GM18498 (cell line): ENCODE measurements around the gene SRMS.

Experiments used
- ATAC-seq: cut with Tn5 transposase; IDR thresholded peaks from one replicate; pipeline ENCODE4 v1.9.1; 2021; ENCODE audit warnings: mild to moderate bottlenecking, moderate library complexity; ENCODE audit not compliant: unreplicated experiment

Gene SRMS

GRCh38 chr20:63504642-63505041 lies 42.9 kb downstream of the SRMS start:
- ATAC-seq = no peak

GRCh38 chr20:63503524-63503923 lies 44.0 kb downstream of the SRMS start:
- no peak for ATAC-seq

GRCh38 chr20:63502671-63503172 lies 44.8 kb downstream of the SRMS start:
- no peak for ATAC-seq

- no peak for ATAC-seq
Observed at GRCh38 chr20:63501818-63502670, 45.5 kb downstream of the SRMS start.

- ATAC-seq = no peak
Observed at GRCh38 chr20:63500902-63501817, 46.4 kb downstream of the SRMS start.

GRCh38 chr20:63500151-63500901 lies 47.2 kb downstream of the SRMS start:
- ATAC-seq = no peak

GRCh38 chr20:63499338-63499969 lies 48.1 kb downstream of the SRMS start:
- ATAC-seq = no peak

GRCh38 chr20:63498960-63499337 lies 48.6 kb downstream of the SRMS start, which contains the start of gene EEF1A2:
TSS of gene EEF1A2 (minus strand) at chr20:63499083. CDS start at chr20:63497763, 1,320 bp downstream.
- ATAC-seq = no peak

- no peak for ATAC-seq
Observed at GRCh38 chr20:63497946-63498935, 49.3 kb downstream of the SRMS start.

GRCh38 chr20:63497138-63497945 lies 50.2 kb downstream of the SRMS start:
- no peak for ATAC-seq

- ATAC-seq = no peak
Observed at GRCh38 chr20:63496596-63497120, 50.9 kb downstream of the SRMS start.

GRCh38 chr20:63495741-63496595 lies 51.6 kb downstream of the SRMS start:
- ATAC-seq = no peak

GRCh38 chr20:63495167-63495720 lies 52.3 kb downstream of the SRMS start:
- ATAC-seq = no peak

- no peak for ATAC-seq
Observed at GRCh38 chr20:63494420-63495166, 53.0 kb downstream of the SRMS start.

GRCh38 chr20:63494084-63494419 lies 53.5 kb downstream of the SRMS start:
- no peak for ATAC-seq

GRCh38 chr20:63493563-63494020 lies 54.0 kb downstream of the SRMS start:
- no peak for ATAC-seq
